HG03159 (cell line): Measurements from ENCODE around the gene BRINP3.

Experiments used
- ATAC-seq: cut with Tn5 transposase; IDR thresholded peaks from one replicate; pipeline ENCODE4 v1.9.1; 2021; ENCODE audit warnings: mild to moderate bottlenecking, moderate library complexity; ENCODE audit not compliant: unreplicated experiment

Gene BRINP3

GRCh38 chr1:190193508-190194115 lies 284.1 kb downstream of the BRINP3 start:
- no peak for ATAC-seq

- no peak for ATAC-seq
Observed at GRCh38 chr1:190192627-190193026, 285.0 kb downstream of the BRINP3 start.

- ATAC-seq = no peak
Observed at GRCh38 chr1:190183588-190183987, 294.1 kb downstream of the BRINP3 start.

- no peak for ATAC-seq
Observed at GRCh38 chr1:190179817-190180216, 297.8 kb downstream of the BRINP3 start.

GRCh38 chr1:190178827-190179226 lies 298.8 kb downstream of the BRINP3 start:
- ATAC-seq = no peak

GRCh38 chr1:190177555-190177954 lies 300.1 kb downstream of the BRINP3 start:
- ATAC-seq = no peak

GRCh38 chr1:190176776-190177175 lies 300.9 kb downstream of the BRINP3 start:
- ATAC-seq = no peak

GRCh38 chr1:190175320-190175719 lies 302.3 kb downstream of the BRINP3 start:
- no peak for ATAC-seq

GRCh38 chr1:190172651-190173430 lies 304.8 kb downstream of the BRINP3 start:
- no peak for ATAC-seq

- no peak for ATAC-seq
Observed at GRCh38 chr1:190170321-190170720, 307.3 kb downstream of the BRINP3 start.

- ATAC-seq = no peak
Observed at GRCh38 chr1:190169311-190170067, 308.2 kb downstream of the BRINP3 start.

GRCh38 chr1:190168893-190169280 lies 308.8 kb downstream of the BRINP3 start:
- ATAC-seq = no peak

- ATAC-seq = no peak
Observed at GRCh38 chr1:190168116-190168892, 309.4 kb downstream of the BRINP3 start.

- no peak for ATAC-seq
Observed at GRCh38 chr1:190159146-190159545, 318.5 kb downstream of the BRINP3 start.

GRCh38 chr1:190154744-190155143 lies 322.9 kb downstream of the BRINP3 start:
- no peak for ATAC-seq

GRCh38 chr1:190147616-190148015 lies 330.0 kb downstream of the BRINP3 start:
- ATAC-seq = no peak

- ATAC-seq = no peak
Observed at GRCh38 chr1:190144650-190145049, 333.0 kb downstream of the BRINP3 start.

- ATAC-seq = no peak
Observed at GRCh38 chr1:190140644-190141043, 337.0 kb downstream of the BRINP3 start.

GRCh38 chr1:190138702-190139101 lies 339.0 kb downstream of the BRINP3 start:
- ATAC-seq = no peak

GRCh38 chr1:190138266-190138665 lies 339.4 kb downstream of the BRINP3 start:
- ATAC-seq = no peak

- ATAC-seq = no peak
Observed at GRCh38 chr1:190129366-190129765, 348.3 kb downstream of the BRINP3 start.
